CD14-positive monocyte (primary cell): ENCODE measurements around the gene TMC3. TPM values are rescaled to one million over a fixed set of nuclear protein-coding genes. Genes with fewer than 3 reads are reported as not detected.

Experiments
- DNase-seq, 3 donors: peaks; one replicate each; pipeline ENCODE4 v3.0.0-alpha.2; 2011 to 2022
- H2AFZ ChIP-seq: 2 replicates; pipeline ENCODE4 v1.6.0; 2012; ENCODE audit warnings: mild to moderate bottlenecking, low read depth, low read length, inconsistent platforms; ENCODE audit not compliant: insufficient read depth, poor library complexity, severe bottlenecking
- H3K27ac ChIP-seq, 2 donors: 1 replicate in 1 of 2; 2 replicates in 1 of 2; pipeline ENCODE4 v1.5.1; 2012 to 2013; ENCODE audit warnings: low read length in 2 of 2, control low read depth in 1 of 2, inconsistent platforms in 1 of 2, low read depth in 1 of 2, mild to moderate bottlenecking in 1 of 2
- H3K27me3 ChIP-seq, 2 donors: one replicate each; pipeline versions ENCODE4 v1.6.0 to v1.6.1; 2011 to 2013; ENCODE audit warnings: low read length in 2 of 2; ENCODE audit not compliant: control insufficient read depth in 2 of 2, insufficient read depth in 2 of 2
- H3K36me3 ChIP-seq, 2 donors: replicated peaks in 1 of 2; 1 replicate in 1 of 2; 2 replicates in 1 of 2; pipeline versions ENCODE4 v1.5.1 to v1.6.1; 2012 to 2013; ENCODE audit warnings: low read length in 2 of 2, control low read depth in 1 of 2, inconsistent platforms in 1 of 2, mild to moderate bottlenecking in 1 of 2; ENCODE audit not compliant: insufficient read depth in 2 of 2, control insufficient read depth in 1 of 2
- H3K4me1 ChIP-seq, 2 donors: 1 replicate in 1 of 2; 2 replicates in 1 of 2; pipeline versions ENCODE4 v1.5.1 to v1.6.1; 2012 to 2013; ENCODE audit warnings: low read length in 2 of 2, control low read depth in 1 of 2, inconsistent platforms in 1 of 2, mild to moderate bottlenecking in 1 of 2, moderate library complexity in 1 of 2; ENCODE audit not compliant: insufficient read depth in 2 of 2, control insufficient read depth in 1 of 2
- H3K4me2 ChIP-seq: replicated peaks from 2 replicates; pipeline ENCODE3; 2012; ENCODE audit warnings: low read length, moderate library complexity, mild to moderate bottlenecking; ENCODE audit not compliant: poor library complexity, severe bottlenecking; ENCODE audit errors: extremely low read depth
- H3K4me3 ChIP-seq, 3 experiments: fragments of 200-600 bp in 1 of 3; sonication (generic) in 1 of 3; replicated peaks in 1 of 3; 1 replicate in 2 of 3; 2 replicates in 1 of 3; pipeline ENCODE4 v1.5.1; 2011 to 2013; ENCODE audit warnings: low read length in 3 of 3, mild to moderate bottlenecking in 3 of 3, control low read depth in 2 of 3, low read depth in 2 of 3, inconsistent platforms in 1 of 3, moderate library complexity in 1 of 3
- H3K79me2 ChIP-seq: 2 replicates; pipeline ENCODE4 v1.6.0; 2012; ENCODE audit warnings: mild to moderate bottlenecking, control low read depth, inconsistent platforms, low read length, moderate library complexity; ENCODE audit not compliant: insufficient read depth
- H3K9ac ChIP-seq: 2 replicates; pipeline ENCODE4 v1.6.0; 2017; ENCODE audit warnings: low read length, mild to moderate bottlenecking; ENCODE audit not compliant: insufficient read depth, poor library complexity, severe bottlenecking
- H3K9me3 ChIP-seq, 2 donors: replicated peaks in 1 of 2; 1 replicate in 1 of 2; 2 replicates in 1 of 2; pipeline versions ENCODE4 v1.5.1 to v1.6.1; 2012 to 2013; ENCODE audit warnings: low read length in 2 of 2, control low read depth in 1 of 2; ENCODE audit not compliant: control insufficient read depth in 1 of 2, insufficient read depth in 1 of 2
- H4K20me1 ChIP-seq: 2 replicates; pipeline ENCODE4 v1.6.0; 2012; ENCODE audit warnings: mild to moderate bottlenecking, low read length, control low read depth, moderate library complexity; ENCODE audit not compliant: insufficient read depth
- H3K27ac Mint-ChIP-seq, 7 donors: one replicate each; pipeline ENCODE4 v1.8.0; 2020; ENCODE audit warnings: mild to moderate bottlenecking in 7 of 7, mixed read lengths in 7 of 7, moderate library complexity in 6 of 7, inconsistent platforms in 2 of 7
- H3K27me3 Mint-ChIP-seq, 3 donors: one replicate each; pipeline ENCODE4 v1.8.0; 2021 to 2022; ENCODE audit warnings: low read depth in 3 of 3, mild to moderate bottlenecking in 3 of 3, mixed read lengths in 3 of 3, moderate library complexity in 3 of 3, inconsistent platforms in 1 of 3
- H3K36me3 Mint-ChIP-seq, 2 donors: one replicate each; pipeline ENCODE4 v1.8.0; 2020; ENCODE audit warnings: mixed read lengths in 2 of 2, inconsistent platforms in 1 of 2, mild to moderate bottlenecking in 1 of 2
- H3K4me1 Mint-ChIP-seq: one replicate; pipeline ENCODE4 v1.8.0; 2020; ENCODE audit warnings: mild to moderate bottlenecking, mixed read lengths
- H3K4me3 Mint-ChIP-seq, 2 donors: one replicate each; pipeline ENCODE4 v1.8.0; 2020; ENCODE audit warnings: mild to moderate bottlenecking in 2 of 2, mixed read lengths in 2 of 2, moderate library complexity in 1 of 2
- H3K9me3 Mint-ChIP-seq, 7 donors: one replicate each; pipeline ENCODE4 v1.8.0; 2020 to 2022; ENCODE audit warnings: mixed read lengths in 7 of 7, mild to moderate bottlenecking in 6 of 7, moderate library complexity in 6 of 7, inconsistent platforms in 2 of 7
- CTCF ChIP-seq: fragments of 200-600 bp; IDR thresholded peaks from one replicate; pipeline ENCODE4 v1.8.0; 2022; ENCODE audit warnings: antibody characterized with exemption, mild to moderate bottlenecking
- WGBS: methylation state at CpG from one replicate; pipeline ENCODE4 v1.1.5; 2013; ENCODE audit warnings: missing lambda C conversion rate; ENCODE audit not compliant: insufficient coverage; 5-methylcytosine and 5-hydroxymethylcytosine counted together
- intact Hi-C, 2 donors: fragments of 100-400 bp; cut with micrococcal nuclease; formaldehyde crosslinking; loops; one replicate each; pipeline versions ENCODE4 v1.15.0 to v1.15.1; 2023
- polyA plus RNA-seq, 3 donors: library from polyadenylated mRNA; depleted of rRNA in 1 of 3; unstranded in 2 of 3; stranded (reverse) in 1 of 3; fragments of 300-500 nt in 2 of 3; fragments of >200 nt in 1 of 3; fragmentation: Illumina TruSeq in 2 of 3; gene quantifications; 1 replicate in 2 of 3; 2 replicates in 1 of 3; pipeline ENCODE4 v1.2.3, GENCODE V29; 2012 to 2021

Gene TMC3
- polyA plus RNA-seq, 3 donors = not detected

GRCh38 chr15:81360491-81360890, 13.5 kb downstream of the TMC3 start:
- intact Hi-C loops = no loop called here
- Histone ChIP-seq H3K79me2 (no peaks in the 10 kb centered on the region), H3K9me3 (no peaks in the 10 kb centered on the region), H3K9ac (no peak overlapping the region), H3K36me3 (no peaks in the 10 kb centered on the region), H3K4me1 (no peaks in the 10 kb centered on the region), H4K20me1 (no peaks in the 10 kb centered on the region), H2AFZ (no peak overlapping the region), H3K27me3 (no peaks in the 10 kb centered on the region), H3K4me3 (no peak overlapping the region), H3K4me2 (no peak overlapping the region), H3K27ac (no peak overlapping the region)
- Mint-ChIP-seq H3K36me3 (no peaks in the 10 kb centered on the region), H3K4me1 (no peaks in the 10 kb centered on the region), H3K9me3 (no peaks in the 10 kb centered on the region), H3K27me3 (peaks cover 0 to 6% (median 0%) of the 10 kb centered on the region in 3 donors), H3K27ac (no peak overlapping the region), H3K4me3 (no peak overlapping the region)
- 98% methylated on average over 5 of the region's 5 CpGs for WGBS
- no peak for DNase-seq
- no peak for TF ChIP-seq CTCF

GRCh38 chr15:81358248-81358647, 15.8 kb downstream of the TMC3 start:
- no peak for DNase-seq
- Histone ChIP-seq H3K36me3 (no peaks in the 10 kb centered on the region), H3K4me1 (no peaks in the 10 kb centered on the region), H3K27me3 (no peaks in the 10 kb centered on the region), H3K9me3 (no peaks in the 10 kb centered on the region), H2AFZ (no peak overlapping the region), H4K20me1 (no peaks in the 10 kb centered on the region), H3K4me2 (no peak overlapping the region), H3K4me3 (no peak overlapping the region), H3K79me2 (no peaks in the 10 kb centered on the region), H3K9ac (no peak overlapping the region), H3K27ac (no peak overlapping the region)
- intact Hi-C loops = no loop called here
- WGBS = 95% methylated on average over 4 of the region's 6 CpGs
- Mint-ChIP-seq H3K27ac (no peak overlapping the region), H3K4me1 (no peaks in the 10 kb centered on the region), H3K27me3 (peaks cover 0 to 6% (median 0%) of the 10 kb centered on the region in 3 donors), H3K9me3 (no peaks in the 10 kb centered on the region), H3K36me3 (no peaks in the 10 kb centered on the region), H3K4me3 (no peak overlapping the region)
- TF ChIP-seq CTCF = no peak
